ENCODE measurements around the gene ARHGAP26.

The ARHGAP26 gene

DNA sequence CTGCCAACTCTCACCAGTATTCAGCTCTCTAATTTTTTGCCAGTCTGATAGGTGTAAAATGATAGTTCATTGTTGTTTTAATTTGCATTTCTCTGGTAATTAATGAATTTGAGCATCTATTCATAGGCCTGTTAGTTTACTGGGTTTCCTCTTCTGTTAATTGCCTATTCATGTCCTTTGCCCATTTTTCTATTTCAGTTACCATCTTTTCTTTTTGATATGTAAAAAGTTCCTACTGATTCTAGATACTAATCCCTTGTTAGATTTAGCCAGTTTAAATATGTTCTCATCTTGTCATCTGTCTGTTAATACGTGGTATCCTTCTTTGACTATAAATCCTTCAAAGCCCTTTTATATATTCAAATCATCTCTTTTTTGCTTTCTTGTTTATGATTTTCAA lies 247.8 kb downstream of the ARHGAP26 start:
- H3K9me3 ChIP-seq (ENCODE audit: control insufficient read depth in 1 of 2, low read length in 2 of 2): no peaks in the 10 kb centered on the region
- H3K36me3 ChIP-seq (ENCODE audit: control insufficient read depth in 1 of 2, insufficient read depth in 2 of 2, low read length in 2 of 2): no peaks in the 10 kb centered on the region
- no peak overlapping the region for H3K27ac ChIP-seq (ENCODE audit: low read length)
- no peak overlapping the region for H3K4me3 ChIP-seq (ENCODE audit: low read depth in 1 of 2, low read length in 2 of 2)
- H3K27me3 ChIP-seq (ENCODE audit: low read depth, low read length): no peaks in the 10 kb centered on the region
- H3K4me1 ChIP-seq (ENCODE audit: control insufficient read depth in 1 of 2, insufficient read depth in 2 of 2, low read length in 2 of 2): peaks cover 0 to 6% of the 10 kb centered on the region in 2 donors

DNA sequence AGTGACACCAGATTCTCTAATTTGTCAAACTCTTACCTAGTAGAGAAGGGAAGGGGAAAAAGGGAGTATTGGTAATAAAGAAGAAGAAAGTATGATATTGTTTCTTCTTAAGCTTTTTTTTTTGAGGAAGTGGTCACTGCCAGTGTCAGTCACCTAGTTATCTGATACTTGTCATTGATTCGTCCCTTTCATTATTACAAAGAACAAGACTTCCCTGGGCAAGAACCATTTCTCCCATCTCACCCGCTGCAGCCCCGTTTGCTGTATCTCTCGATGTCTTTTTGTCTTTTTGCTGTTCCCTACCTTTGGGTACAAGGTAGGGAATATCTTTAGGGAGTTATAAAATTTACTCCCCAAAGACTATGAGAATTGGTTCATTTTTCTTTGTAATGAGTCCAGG lies 249.0 kb downstream of the ARHGAP26 start:
- H3K27ac ChIP-seq (ENCODE audit: low read length): no peak overlapping the region
- H3K36me3 ChIP-seq (ENCODE audit: control insufficient read depth in 1 of 2, insufficient read depth in 2 of 2, low read length in 2 of 2): no peaks in the 10 kb centered on the region
- no peaks in the 10 kb centered on the region for H3K9me3 ChIP-seq (ENCODE audit: control insufficient read depth in 1 of 2, low read length in 2 of 2)
- H3K4me1 ChIP-seq (ENCODE audit: control insufficient read depth in 1 of 2, insufficient read depth in 2 of 2, low read length in 2 of 2): peaks cover 0 to 17% of the 10 kb centered on the region in 2 donors
- H3K4me3 ChIP-seq (ENCODE audit: low read depth in 1 of 2, low read length in 2 of 2): no peak overlapping the region
- H3K27me3 ChIP-seq (ENCODE audit: low read depth, low read length): no peaks in the 10 kb centered on the region

DNA sequence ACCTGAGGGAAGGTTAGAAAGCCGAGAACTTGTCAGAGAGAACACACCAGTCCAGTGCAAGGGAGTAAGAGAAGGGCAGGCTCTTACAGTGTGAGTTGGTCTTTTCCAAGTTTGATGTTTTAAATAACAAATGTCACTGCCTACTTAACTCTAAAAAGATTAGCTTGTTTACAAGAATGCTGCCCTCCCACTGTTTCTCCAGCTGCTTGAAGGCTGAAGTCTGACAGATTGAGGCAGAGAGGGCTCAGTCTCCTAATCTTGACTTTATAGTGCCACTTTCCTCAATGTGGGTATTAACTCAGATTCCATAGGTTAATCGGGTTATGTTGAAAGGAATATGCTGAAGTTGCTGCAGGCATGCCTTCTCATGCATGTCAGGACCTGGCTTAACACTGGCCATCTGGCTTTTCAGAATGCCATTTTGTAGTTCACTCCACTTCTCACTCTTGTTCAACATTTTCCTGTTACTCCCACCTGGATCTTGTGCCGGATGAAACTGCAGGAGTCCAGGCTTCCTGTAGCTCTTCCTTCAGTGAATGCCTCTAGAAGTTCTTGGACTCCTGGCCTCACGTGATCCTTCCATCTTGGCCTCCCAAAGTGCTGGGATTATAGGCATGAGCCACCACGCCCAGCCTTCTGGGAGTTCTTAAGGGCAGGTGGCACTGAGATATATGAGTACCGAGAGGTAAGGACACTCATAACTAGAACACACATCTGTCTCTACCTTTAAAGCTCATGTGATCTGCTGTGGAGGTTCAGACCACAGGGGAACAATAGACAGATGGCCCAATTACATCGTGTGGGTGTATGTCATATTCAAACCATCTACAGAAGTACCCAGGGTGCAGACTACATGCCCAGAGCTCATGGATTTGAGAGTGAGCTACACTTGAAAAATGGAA lies 249.7 kb downstream of the ARHGAP26 start:
- no peaks in the 10 kb centered on the region for H3K9me3 ChIP-seq (ENCODE audit: control insufficient read depth in 1 of 2, low read length in 2 of 2)
- H3K27ac ChIP-seq (ENCODE audit: low read length): no peak overlapping the region
- H3K4me3 ChIP-seq (ENCODE audit: low read depth in 1 of 2, low read length in 2 of 2): no peak overlapping the region
- H3K36me3 ChIP-seq (ENCODE audit: control insufficient read depth in 1 of 2, insufficient read depth in 2 of 2, low read length in 2 of 2): no peaks in the 10 kb centered on the region
- peaks cover 0 to 19% of the 10 kb centered on the region in 2 donors for H3K4me1 ChIP-seq (ENCODE audit: control insufficient read depth in 1 of 2, insufficient read depth in 2 of 2, low read length in 2 of 2)
- no peaks in the 10 kb centered on the region for H3K27me3 ChIP-seq (ENCODE audit: low read depth, low read length)

DNA sequence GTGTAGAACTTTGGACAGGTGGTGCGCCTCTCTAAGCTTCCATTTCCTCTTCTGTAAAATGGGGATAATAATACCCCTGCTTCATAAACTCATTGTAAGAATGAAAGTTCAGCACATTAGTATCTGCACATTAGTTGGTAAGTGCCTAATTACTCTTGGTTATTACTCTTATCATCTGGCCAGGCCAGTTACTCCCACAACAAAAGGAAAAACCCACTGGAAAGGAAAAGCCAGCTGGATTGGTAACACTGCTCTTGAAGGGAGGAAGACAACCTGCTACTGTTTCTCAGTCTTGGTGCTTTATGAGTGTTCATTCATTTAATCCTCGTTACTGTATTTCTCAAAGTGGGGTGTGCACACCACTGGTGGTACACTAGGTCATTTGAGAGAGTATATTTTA lies 251.4 kb downstream of the ARHGAP26 start:
- H3K27me3 ChIP-seq (ENCODE audit: low read depth, low read length): no peaks in the 10 kb centered on the region
- no peak overlapping the region for H3K4me3 ChIP-seq (ENCODE audit: low read depth in 1 of 2, low read length in 2 of 2)
- H3K4me1 ChIP-seq (ENCODE audit: control insufficient read depth in 1 of 2, insufficient read depth in 2 of 2, low read length in 2 of 2): peaks cover 0 to 19% of the 10 kb centered on the region in 2 donors
- H3K9me3 ChIP-seq (ENCODE audit: control insufficient read depth in 1 of 2, low read length in 2 of 2): no peaks in the 10 kb centered on the region
- no peaks in the 10 kb centered on the region for H3K36me3 ChIP-seq (ENCODE audit: control insufficient read depth in 1 of 2, insufficient read depth in 2 of 2, low read length in 2 of 2)
- H3K27ac ChIP-seq (ENCODE audit: low read length): no peak overlapping the region

DNA sequence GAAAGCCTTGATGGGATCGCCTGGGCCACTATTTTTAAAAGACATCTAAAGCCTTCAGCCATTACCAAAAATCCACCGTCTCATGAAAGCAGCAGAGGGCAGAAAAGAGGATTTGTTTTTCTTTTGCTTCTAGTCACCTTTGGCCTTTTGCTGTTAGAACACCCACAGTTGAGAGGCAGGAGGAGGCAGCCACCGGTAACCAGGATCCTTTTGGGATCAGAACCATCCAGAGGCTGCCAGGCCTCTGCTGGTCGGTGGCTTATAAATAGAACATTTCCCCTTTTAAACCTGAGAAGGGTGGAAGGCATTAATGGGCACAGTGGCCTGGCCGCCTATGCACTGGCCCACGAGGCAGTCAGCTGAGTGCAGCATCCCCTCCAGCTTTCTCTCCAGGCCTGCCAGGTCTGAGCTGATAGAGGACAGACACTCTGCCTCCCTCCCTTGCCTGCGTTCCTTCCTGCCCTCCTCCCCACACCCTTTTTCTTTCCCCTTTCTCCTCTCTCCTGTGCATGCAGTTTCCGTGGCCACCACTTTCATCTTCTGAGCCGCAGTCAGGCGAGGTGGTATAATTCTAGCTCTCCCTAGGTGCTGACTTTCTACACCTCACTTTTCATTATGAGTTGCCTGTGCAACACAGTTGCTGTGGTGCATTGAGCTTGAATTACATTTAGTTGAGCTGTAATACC lies 253.4 kb downstream of the ARHGAP26 start:
- H3K36me3 ChIP-seq (ENCODE audit: control insufficient read depth in 1 of 2, insufficient read depth in 2 of 2, low read length in 2 of 2): peaks cover 0 to 2% of the 10 kb centered on the region in 2 donors
- no peak overlapping the region for H3K27ac ChIP-seq (ENCODE audit: low read length)
- H3K4me3 ChIP-seq (ENCODE audit: low read depth in 1 of 2, low read length in 2 of 2): no peak overlapping the region
- H3K9me3 ChIP-seq (ENCODE audit: control insufficient read depth in 1 of 2, low read length in 2 of 2): no peaks in the 10 kb centered on the region
- peaks cover 0 to 19% of the 10 kb centered on the region in 2 donors for H3K4me1 ChIP-seq (ENCODE audit: control insufficient read depth in 1 of 2, insufficient read depth in 2 of 2, low read length in 2 of 2)
- H3K27me3 ChIP-seq (ENCODE audit: low read depth, low read length): no peaks in the 10 kb centered on the region

DNA sequence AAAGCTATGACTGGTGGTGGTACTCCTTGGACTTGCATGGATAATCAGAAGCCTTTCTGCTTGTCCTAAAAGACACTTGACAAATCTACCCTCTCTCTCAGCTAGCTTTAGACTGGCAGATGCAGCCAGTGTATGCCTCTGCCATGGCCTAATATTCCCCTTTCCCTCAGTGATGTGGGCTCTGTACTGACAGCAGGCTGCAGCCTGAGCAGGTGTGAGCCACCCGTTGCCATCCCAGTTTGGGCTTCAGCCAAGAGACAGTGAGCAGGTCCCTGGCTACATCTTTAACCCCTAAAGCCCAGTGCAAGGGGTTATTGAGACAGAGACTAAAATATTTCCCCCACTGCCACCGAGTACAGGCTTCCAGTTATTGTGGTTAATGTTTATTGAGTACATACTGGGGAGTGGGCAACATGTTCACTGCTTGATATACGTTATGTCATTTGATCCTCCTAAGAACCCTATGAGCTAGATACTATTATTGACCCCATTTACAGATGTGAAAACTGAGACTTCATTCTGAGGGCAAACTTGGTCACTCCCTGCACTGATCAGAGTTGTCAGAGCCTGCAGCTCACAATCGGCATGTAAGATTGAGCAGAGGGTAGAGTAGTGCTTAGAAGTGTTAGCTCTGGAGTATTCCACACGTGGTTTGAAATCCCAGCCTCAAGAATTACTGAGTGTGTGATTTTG lies 254.2 kb downstream of the ARHGAP26 start:
- H3K4me3 ChIP-seq (ENCODE audit: low read depth in 1 of 2, low read length in 2 of 2): no peak overlapping the region
- H3K27me3 ChIP-seq (ENCODE audit: low read depth, low read length): no peaks in the 10 kb centered on the region
- H3K9me3 ChIP-seq (ENCODE audit: control insufficient read depth in 1 of 2, low read length in 2 of 2): no peaks in the 10 kb centered on the region
- peaks cover 0 to 4% of the 10 kb centered on the region in 2 donors for H3K36me3 ChIP-seq (ENCODE audit: control insufficient read depth in 1 of 2, insufficient read depth in 2 of 2, low read length in 2 of 2)
- H3K4me1 ChIP-seq (ENCODE audit: control insufficient read depth in 1 of 2, insufficient read depth in 2 of 2, low read length in 2 of 2): peaks cover 0 to 19% of the 10 kb centered on the region in 2 donors
- no peak overlapping the region for H3K27ac ChIP-seq (ENCODE audit: low read length)

DNA sequence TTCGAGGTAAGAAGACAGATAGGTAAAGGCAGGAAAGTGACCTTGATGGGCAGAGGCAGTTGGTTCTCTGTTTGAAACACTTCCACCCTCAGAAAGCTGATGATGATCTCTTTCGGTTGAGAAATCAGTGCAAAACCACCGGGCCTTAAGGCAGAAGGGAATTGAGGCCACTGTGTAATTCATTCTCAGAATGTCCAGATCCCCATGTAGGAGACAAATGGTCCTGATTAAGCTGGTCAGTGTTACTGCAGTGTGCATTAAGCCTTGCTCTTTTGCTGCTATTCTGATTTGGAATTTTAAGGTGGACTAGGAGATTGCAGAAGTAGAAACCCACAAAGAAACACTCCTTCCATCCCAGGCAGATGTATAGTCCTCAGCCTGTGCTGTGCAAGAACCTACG lies 255.2 kb downstream of the ARHGAP26 start:
- H3K9me3 ChIP-seq (ENCODE audit: control insufficient read depth in 1 of 2, low read length in 2 of 2): no peaks in the 10 kb centered on the region
- peaks cover 0 to 4% of the 10 kb centered on the region in 2 donors for H3K36me3 ChIP-seq (ENCODE audit: control insufficient read depth in 1 of 2, insufficient read depth in 2 of 2, low read length in 2 of 2)
- H3K4me1 ChIP-seq (ENCODE audit: control insufficient read depth in 1 of 2, insufficient read depth in 2 of 2, low read length in 2 of 2): peaks cover 0 to 22% of the 10 kb centered on the region in 2 donors
- H3K27ac ChIP-seq (ENCODE audit: low read length): no peak overlapping the region
- no peak overlapping the region for H3K4me3 ChIP-seq (ENCODE audit: low read depth in 1 of 2, low read length in 2 of 2)
- no peaks in the 10 kb centered on the region for H3K27me3 ChIP-seq (ENCODE audit: low read depth, low read length)

DNA sequence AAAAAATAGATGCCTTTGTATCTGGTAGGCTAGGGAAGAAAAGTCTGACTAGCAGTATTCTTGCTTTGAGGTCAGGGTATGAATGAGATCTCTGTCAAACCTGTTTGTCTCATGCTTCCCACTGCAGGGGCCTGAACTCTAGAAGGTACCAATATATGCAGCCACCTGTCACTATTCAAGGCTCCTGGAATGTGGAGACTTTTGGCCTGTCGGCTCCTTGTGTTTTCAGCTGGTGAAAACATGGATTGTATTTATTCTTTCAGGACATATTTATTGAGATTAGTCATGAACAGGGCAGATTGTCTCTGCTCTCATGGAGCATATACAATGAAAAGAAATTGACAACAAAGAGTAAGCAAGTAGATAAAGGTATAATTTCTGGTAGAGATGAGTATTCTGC lies 255.8 kb downstream of the ARHGAP26 start:
- Histone ChIP-seq H3K4me1 (ENCODE audit: control insufficient read depth in 1 of 2, insufficient read depth in 2 of 2, low read length in 2 of 2) (peaks cover 0 to 23% of the 10 kb centered on the region in 2 donors), H3K4me3 (ENCODE audit: low read depth in 1 of 2, low read length in 2 of 2) (no peak overlapping the region), H3K36me3 (ENCODE audit: control insufficient read depth in 1 of 2, insufficient read depth in 2 of 2, low read length in 2 of 2) (peaks cover 0 to 4% of the 10 kb centered on the region in 2 donors), H3K27me3 (ENCODE audit: low read depth, low read length) (no peaks in the 10 kb centered on the region), H3K9me3 (ENCODE audit: control insufficient read depth in 1 of 2, low read length in 2 of 2) (no peaks in the 10 kb centered on the region), H3K27ac (ENCODE audit: low read length) (no peak overlapping the region)

DNA sequence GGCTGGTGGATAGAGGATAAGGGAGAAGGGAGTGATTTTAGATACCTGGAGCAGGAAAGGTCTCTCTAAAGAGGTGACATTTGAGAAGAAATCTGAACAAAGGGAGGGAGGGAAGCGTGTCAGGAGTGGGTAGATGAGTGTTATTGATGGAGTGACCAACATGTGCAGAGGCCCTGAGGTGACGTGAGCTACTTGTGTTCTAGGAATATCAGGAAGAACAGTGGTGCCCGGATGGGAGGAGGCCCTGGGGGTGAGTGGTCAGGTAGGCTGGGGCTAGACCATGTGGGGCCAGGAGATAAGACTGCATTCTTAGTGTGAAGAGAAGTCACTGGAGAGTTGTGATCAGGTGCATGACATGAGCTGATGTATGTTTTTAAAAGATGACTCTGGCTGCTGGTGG lies 256.2 kb downstream of the ARHGAP26 start:
- peaks cover 0 to 4% of the 10 kb centered on the region in 2 donors for H3K36me3 ChIP-seq (ENCODE audit: control insufficient read depth in 1 of 2, insufficient read depth in 2 of 2, low read length in 2 of 2)
- H3K9me3 ChIP-seq (ENCODE audit: control insufficient read depth in 1 of 2, low read length in 2 of 2): no peaks in the 10 kb centered on the region
- no peak overlapping the region for H3K4me3 ChIP-seq (ENCODE audit: low read depth in 1 of 2, low read length in 2 of 2)
- H3K27ac ChIP-seq (ENCODE audit: low read length): no peak overlapping the region
- no peaks in the 10 kb centered on the region for H3K27me3 ChIP-seq (ENCODE audit: low read depth, low read length)
- peaks cover 0 to 23% of the 10 kb centered on the region in 2 donors for H3K4me1 ChIP-seq (ENCODE audit: control insufficient read depth in 1 of 2, insufficient read depth in 2 of 2, low read length in 2 of 2)

DNA sequence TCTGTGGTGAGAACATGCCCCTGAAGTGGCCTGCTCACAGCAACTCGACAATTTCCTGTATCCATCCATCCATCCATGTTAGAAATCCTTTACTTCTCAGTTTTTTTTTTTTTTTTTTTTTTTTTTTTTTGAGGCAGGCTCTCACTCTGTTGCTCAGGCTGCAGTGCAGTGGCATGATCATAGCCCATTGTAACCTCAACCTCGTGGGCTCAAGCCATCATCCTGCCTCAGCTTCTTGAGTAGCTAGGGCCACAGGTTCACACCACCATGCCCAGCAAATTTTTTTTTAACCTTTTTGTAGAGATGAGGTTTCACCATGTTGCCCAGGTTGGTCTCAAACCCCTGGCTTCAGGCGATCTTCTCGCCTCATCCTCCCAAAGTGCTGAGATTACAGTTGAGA lies 259.1 kb downstream of the ARHGAP26 start:
- Histone ChIP-seq H3K27ac (ENCODE audit: low read length) (no peak overlapping the region), H3K9me3 (ENCODE audit: control insufficient read depth in 1 of 2, low read length in 2 of 2) (no peaks in the 10 kb centered on the region), H3K36me3 (ENCODE audit: control insufficient read depth in 1 of 2, insufficient read depth in 2 of 2, low read length in 2 of 2) (peaks cover 0 to 4% of the 10 kb centered on the region in 2 donors), H3K27me3 (ENCODE audit: low read depth, low read length) (no peaks in the 10 kb centered on the region), H3K4me1 (ENCODE audit: control insufficient read depth in 1 of 2, insufficient read depth in 2 of 2, low read length in 2 of 2) (peaks cover 0 to 4% of the 10 kb centered on the region in 2 donors), H3K4me3 (ENCODE audit: low read depth in 1 of 2, low read length in 2 of 2) (no peak overlapping the region)

DNA sequence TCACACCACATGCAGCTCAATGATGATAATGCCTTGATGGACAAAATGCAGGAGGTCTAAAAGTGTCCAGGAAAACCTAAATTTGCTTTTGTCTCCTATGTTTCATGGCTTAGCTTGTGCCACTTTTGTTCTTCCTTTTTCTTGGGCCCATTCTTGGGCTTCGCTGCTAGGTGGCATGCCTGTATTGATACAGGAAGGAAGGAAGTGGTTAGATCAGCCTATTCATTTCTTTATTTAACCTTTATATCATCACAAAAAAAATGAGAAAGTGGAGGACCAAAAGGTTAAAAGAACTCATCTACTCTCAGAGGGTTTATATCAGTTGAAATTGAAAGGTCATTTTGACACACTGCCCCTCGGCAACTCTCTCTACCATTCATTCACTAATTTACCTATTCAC lies 260.2 kb downstream of the ARHGAP26 start:
- Histone ChIP-seq H3K27ac (ENCODE audit: low read length) (no peak overlapping the region), H3K9me3 (ENCODE audit: control insufficient read depth in 1 of 2, low read length in 2 of 2) (no peaks in the 10 kb centered on the region), H3K36me3 (ENCODE audit: control insufficient read depth in 1 of 2, insufficient read depth in 2 of 2, low read length in 2 of 2) (peaks cover 0 to 4% of the 10 kb centered on the region in 2 donors), H3K27me3 (ENCODE audit: low read depth, low read length) (no peaks in the 10 kb centered on the region), H3K4me1 (ENCODE audit: control insufficient read depth in 1 of 2, insufficient read depth in 2 of 2, low read length in 2 of 2) (peaks cover 0 to 4% of the 10 kb centered on the region in 2 donors), H3K4me3 (ENCODE audit: low read depth in 1 of 2, low read length in 2 of 2) (no peak overlapping the region)
